DND-41 (cell line): ENCODE measurements around the gene SNX10.

Experiments used
- ATAC-seq: fragments of 200-7000 bp; cut with Tn5 transposase; 3 replicates; pipeline ENCODE4 v1.9.1; 2021; ENCODE audit warnings: low read depth; ENCODE audit not compliant: insufficient read depth
- DNase-seq: peaks from one replicate; pipeline ENCODE4 v3.0.0-alpha.2; 2020
- H2AFZ ChIP-seq: 2 replicates; pipeline ENCODE4 v1.6.0; 2012; ENCODE audit warnings: low read depth, low read length
- H3K27ac ChIP-seq: 2 replicates; pipeline ENCODE4 v1.5.1; 2012; ENCODE audit warnings: low read length, inconsistent platforms
- H3K27me3 ChIP-seq: fragments of 200-600 bp; sonication (generic); 2 replicates; pipeline ENCODE4 v1.6.0; 2012; ENCODE audit warnings: low read length, mild to moderate bottlenecking, inconsistent platforms; ENCODE audit not compliant: insufficient read depth, poor library complexity
- H3K36me3 ChIP-seq: 2 replicates; pipeline ENCODE4 v1.5.1; 2012; ENCODE audit warnings: low read length, inconsistent platforms; ENCODE audit not compliant: insufficient read depth
- H3K4me1 ChIP-seq: 2 replicates; pipeline ENCODE4 v1.5.1; 2012; ENCODE audit warnings: mild to moderate bottlenecking, low read length; ENCODE audit not compliant: insufficient read depth
- H3K4me2 ChIP-seq: 2 replicates; pipeline ENCODE4 v1.6.0; 2012; ENCODE audit warnings: mild to moderate bottlenecking, moderate library complexity, low read length, inconsistent platforms; ENCODE audit not compliant: insufficient read depth
- H3K4me3 ChIP-seq, 2 experiments: fragments of 200-600 bp in 1 of 2; shearing (Covaris generic) in 1 of 2; 2 replicates each; pipeline ENCODE4 v1.5.1; 2012 to 2016; ENCODE audit warnings: inconsistent platforms in 2 of 2, low read length in 2 of 2, mild to moderate bottlenecking in 2 of 2, low read depth in 1 of 2, moderate library complexity in 1 of 2
- H3K79me2 ChIP-seq: 2 replicates; pipeline ENCODE4 v1.6.0; 2012; ENCODE audit warnings: low read length, inconsistent platforms; ENCODE audit not compliant: insufficient read depth
- H3K9ac ChIP-seq: 2 replicates; pipeline ENCODE4 v1.6.0; 2012; ENCODE audit warnings: low read depth, mild to moderate bottlenecking, inconsistent platforms, low read length, moderate library complexity
- H3K9me3 ChIP-seq: 2 replicates; pipeline ENCODE4 v1.5.1; 2012; ENCODE audit warnings: low read length, moderate library complexity, mild to moderate bottlenecking, inconsistent platforms; ENCODE audit not compliant: insufficient read depth, severe bottlenecking
- H4K20me1 ChIP-seq: 2 replicates; pipeline ENCODE4 v1.6.0; 2012; ENCODE audit warnings: low read length; ENCODE audit not compliant: insufficient read depth
- CTCF ChIP-seq: IDR thresholded peaks from 2 replicates; pipeline ENCODE4 v1.5.1; 2012; ENCODE audit warnings: borderline replicate concordance, low read length, moderate library complexity, mild to moderate bottlenecking; ENCODE audit not compliant: poor library complexity, severe bottlenecking; ENCODE audit errors: extremely low read depth
- EZH2 ChIP-seq: IDR thresholded peaks from 3 replicates; pipeline ENCODE4 v1.6.1; 2012; ENCODE audit warnings: borderline replicate concordance, low read depth, mild to moderate bottlenecking, moderate library complexity, low read length, inconsistent platforms; ENCODE audit not compliant: severe bottlenecking

Gene SNX10

GRCh38 chr7:26409661-26410547 lies 118.2 kb downstream of the SNX10 start:
- no peak for ATAC-seq
- H3K4me1 ChIP-seq, result no peaks in the 10 kb centered on the region
- H3K79me2 ChIP-seq, result no peaks in the 10 kb centered on the region
- H3K4me2 ChIP-seq, result no peak overlapping the region
- DNase-seq, result no peak
- H3K36me3 ChIP-seq, result no peaks in the 10 kb centered on the region
- TF ChIP-seq CTCF, result no peak
- TF ChIP-seq EZH2, result no peak
- no peaks in the 10 kb centered on the region for H3K9me3 ChIP-seq
- H3K9ac ChIP-seq, result no peak overlapping the region
- H4K20me1 ChIP-seq, result no peaks in the 10 kb centered on the region
- no peaks in the 10 kb centered on the region for H3K27me3 ChIP-seq
- no peak overlapping the region for H2AFZ ChIP-seq
- no peak overlapping the region for H3K27ac ChIP-seq
- H3K4me3 ChIP-seq, result no peak overlapping the region

- no peaks in the 10 kb centered on the region for H3K9me3 ChIP-seq
- no peaks in the 10 kb centered on the region for H4K20me1 ChIP-seq
- no peaks in the 10 kb centered on the region for H3K79me2 ChIP-seq
- H3K27me3 ChIP-seq, result peaks cover 3% of the 10 kb centered on the region
- H3K9ac ChIP-seq, result no peak overlapping the region
- H3K4me2 ChIP-seq, result no peak overlapping the region
- H3K4me1 ChIP-seq, result no peaks in the 10 kb centered on the region
- H2AFZ ChIP-seq, result no peak overlapping the region
- no peak overlapping the region for H3K4me3 ChIP-seq
- ATAC-seq (no peak), DNase-seq (no peak)
- TF ChIP-seq EZH2, result no peak
- no peak for TF ChIP-seq CTCF
- no peak overlapping the region for H3K27ac ChIP-seq
- no peaks in the 10 kb centered on the region for H3K36me3 ChIP-seq
Observed at GRCh38 chr7:26413007-26413691, 121.5 kb downstream of the SNX10 start.

- DNase-seq (no peak), ATAC-seq (no peak)
- no peak overlapping the region for H3K27ac ChIP-seq
- no peak overlapping the region for H3K9ac ChIP-seq
- H3K27me3 ChIP-seq, result peaks cover 6% of the 10 kb centered on the region
- no peaks in the 10 kb centered on the region for H4K20me1 ChIP-seq
- no peaks in the 10 kb centered on the region for H3K9me3 ChIP-seq
- H2AFZ ChIP-seq, result no peak overlapping the region
- H3K79me2 ChIP-seq, result no peaks in the 10 kb centered on the region
- H3K4me2 ChIP-seq, result no peak overlapping the region
- H3K36me3 ChIP-seq, result no peaks in the 10 kb centered on the region
- TF ChIP-seq CTCF (no peak), EZH2 (no peak)
- H3K4me3 ChIP-seq, result no peak overlapping the region
- no peaks in the 10 kb centered on the region for H3K4me1 ChIP-seq
Observed at GRCh38 chr7:26416004-26416403, 124.3 kb downstream of the SNX10 start.
